Natural killer cell (primary cell): ENCODE data around the gene TFAP2A. TPM values are rescaled to one million over a fixed set of nuclear protein-coding genes. Genes with fewer than 3 reads are reported as not detected.

Source experiments
- ATAC-seq, 3 donors: fragments of 150-1000 bp in 2 of 3; fragments of 200-7000 bp in 1 of 3; cut with Tn5 transposase; 1 replicate in 1 of 3; 2 replicates in 2 of 3; pipeline ENCODE4 v1.10.0; 2021; ENCODE audit warnings: mild to moderate bottlenecking in 2 of 3, moderate library complexity in 2 of 3
- DNase-seq, 2 donors: peaks; one replicate each; pipeline versions ENCODE4 v3.0.0 to v3.0.0-alpha.2; 2013 to 2021; ENCODE audit warnings: mixed read lengths in 1 of 2
- H3K27ac ChIP-seq: one replicate; pipeline ENCODE4 v1.5.1; 2013; ENCODE audit warnings: mild to moderate bottlenecking, low read length
- H3K27me3 ChIP-seq: one replicate; pipeline ENCODE4 v1.6.1; 2013; ENCODE audit warnings: low read length; ENCODE audit not compliant: control insufficient read depth, insufficient read depth
- H3K36me3 ChIP-seq: one replicate; pipeline ENCODE4 v1.6.1; 2013; ENCODE audit warnings: low read length; ENCODE audit not compliant: control insufficient read depth, insufficient read depth
- H3K4me1 ChIP-seq: one replicate; pipeline ENCODE4 v1.6.1; 2013; ENCODE audit warnings: low read length; ENCODE audit not compliant: control insufficient read depth, insufficient read depth
- H3K4me3 ChIP-seq: one replicate; pipeline ENCODE4 v1.5.1; 2013; ENCODE audit warnings: low read length
- H3K9me3 ChIP-seq: one replicate; pipeline ENCODE4 v1.6.1; 2013; ENCODE audit warnings: low read length; ENCODE audit not compliant: control insufficient read depth, insufficient read depth
- H3K27ac Mint-ChIP-seq, 2 donors: one replicate each; pipeline ENCODE4 v1.8.0; 2022; ENCODE audit warnings: mild to moderate bottlenecking in 2 of 2, mixed read lengths in 2 of 2, moderate library complexity in 1 of 2
- H3K27me3 Mint-ChIP-seq, 2 donors: one replicate each; pipeline ENCODE4 v1.8.0; 2022; ENCODE audit warnings: low read depth in 2 of 2, mixed read lengths in 2 of 2
- H3K36me3 Mint-ChIP-seq: one replicate; pipeline ENCODE4 v1.8.0; 2022; ENCODE audit warnings: mixed read lengths
- H3K4me1 Mint-ChIP-seq, 2 donors: one replicate each; pipeline ENCODE4 v1.8.0; 2022; ENCODE audit warnings: mixed read lengths in 2 of 2
- H3K4me3 Mint-ChIP-seq: one replicate; pipeline ENCODE4 v1.8.0; 2022; ENCODE audit warnings: mild to moderate bottlenecking, moderate library complexity, mixed read lengths
- H3K9me3 Mint-ChIP-seq, 2 donors: one replicate each; pipeline ENCODE4 v1.8.0; 2022; ENCODE audit warnings: mixed read lengths in 2 of 2
- WGBS: methylation state at CpG from one replicate; pipeline ENCODE4 v1.1.7; 2013; ENCODE audit warnings: missing lambda C conversion rate; ENCODE audit not compliant: insufficient coverage; 5-methylcytosine and 5-hydroxymethylcytosine counted together
- intact Hi-C: fragments of 100-400 bp; cut with micrococcal nuclease; formaldehyde crosslinking; loops from one replicate; pipeline ENCODE4 v1.14.2; 2022
- total RNA-seq, 4 donors: library from RNA; stranded (reverse); fragments of 120-200 nt in 1 of 4; gene quantifications; one replicate each; pipeline versions ENCODE4 v1.2.3 to v1.2.4, GENCODE V29; 2013 to 2022
- TF ChIP-seq, protein P1 (sequence below): fragments of 200-600 bp; IDR thresholded peaks from one replicate; pipeline ENCODE4 v1.8.0; 2022; ENCODE audit warnings: antibody characterized with exemption

The TFAP2A gene
- not detected for total RNA-seq
- not detected for total RNA-seq (2013)

- Mint-ChIP-seq H3K4me1 (peaks cover 42 to 50% of the 10 kb centered on the region in 2 donors), H3K36me3 (peaks cover 22% of the 10 kb centered on the region), H3K27ac (peak within 1 kb of the TSS in 1 of 2 donors; percentile 78), H3K4me3 (peak within 1 kb of the TSS; percentile 86), H3K9me3 (peaks cover under 1 to 3% of the 10 kb centered on the region in 2 donors), H3K27me3 (peaks cover 73 to 74% of the 10 kb centered on the region in 2 donors)
- ATAC-seq (no peak), DNase-seq (no peak)
- Histone ChIP-seq H3K9me3 (peaks cover 57% of the 10 kb centered on the region), H3K27me3 (peaks cover 81% of the 10 kb centered on the region), H3K27ac (no peak within 1 kb of the TSS), H3K4me1 (peaks cover 43% of the 10 kb centered on the region), H3K4me3 (no peak within 1 kb of the TSS), H3K36me3 (no peaks in the 10 kb centered on the region)
- TF ChIP-seq, protein P1, sequence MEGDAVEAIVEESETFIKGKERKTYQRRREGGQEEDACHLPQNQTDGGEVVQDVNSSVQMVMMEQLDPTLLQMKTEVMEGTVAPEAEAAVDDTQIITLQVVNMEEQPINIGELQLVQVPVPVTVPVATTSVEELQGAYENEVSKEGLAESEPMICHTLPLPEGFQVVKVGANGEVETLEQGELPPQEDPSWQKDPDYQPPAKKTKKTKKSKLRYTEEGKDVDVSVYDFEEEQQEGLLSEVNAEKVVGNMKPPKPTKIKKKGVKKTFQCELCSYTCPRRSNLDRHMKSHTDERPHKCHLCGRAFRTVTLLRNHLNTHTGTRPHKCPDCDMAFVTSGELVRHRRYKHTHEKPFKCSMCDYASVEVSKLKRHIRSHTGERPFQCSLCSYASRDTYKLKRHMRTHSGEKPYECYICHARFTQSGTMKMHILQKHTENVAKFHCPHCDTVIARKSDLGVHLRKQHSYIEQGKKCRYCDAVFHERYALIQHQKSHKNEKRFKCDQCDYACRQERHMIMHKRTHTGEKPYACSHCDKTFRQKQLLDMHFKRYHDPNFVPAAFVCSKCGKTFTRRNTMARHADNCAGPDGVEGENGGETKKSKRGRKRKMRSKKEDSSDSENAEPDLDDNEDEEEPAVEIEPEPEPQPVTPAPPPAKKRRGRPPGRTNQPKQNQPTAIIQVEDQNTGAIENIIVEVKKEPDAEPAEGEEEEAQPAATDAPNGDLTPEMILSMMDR, result no peak
- WGBS, result 10% methylated on average over 55 of the region's 58 CpGs
- intact Hi-C loops, result no loop called here
Observed at GRCh38 chr6:10414756-10415616, at the start of gene TFAP2A. TFAP2A (minus strand) TSS chr6:10415074; CDS start chr6:10414991, 83 bp downstream.

DNA sequence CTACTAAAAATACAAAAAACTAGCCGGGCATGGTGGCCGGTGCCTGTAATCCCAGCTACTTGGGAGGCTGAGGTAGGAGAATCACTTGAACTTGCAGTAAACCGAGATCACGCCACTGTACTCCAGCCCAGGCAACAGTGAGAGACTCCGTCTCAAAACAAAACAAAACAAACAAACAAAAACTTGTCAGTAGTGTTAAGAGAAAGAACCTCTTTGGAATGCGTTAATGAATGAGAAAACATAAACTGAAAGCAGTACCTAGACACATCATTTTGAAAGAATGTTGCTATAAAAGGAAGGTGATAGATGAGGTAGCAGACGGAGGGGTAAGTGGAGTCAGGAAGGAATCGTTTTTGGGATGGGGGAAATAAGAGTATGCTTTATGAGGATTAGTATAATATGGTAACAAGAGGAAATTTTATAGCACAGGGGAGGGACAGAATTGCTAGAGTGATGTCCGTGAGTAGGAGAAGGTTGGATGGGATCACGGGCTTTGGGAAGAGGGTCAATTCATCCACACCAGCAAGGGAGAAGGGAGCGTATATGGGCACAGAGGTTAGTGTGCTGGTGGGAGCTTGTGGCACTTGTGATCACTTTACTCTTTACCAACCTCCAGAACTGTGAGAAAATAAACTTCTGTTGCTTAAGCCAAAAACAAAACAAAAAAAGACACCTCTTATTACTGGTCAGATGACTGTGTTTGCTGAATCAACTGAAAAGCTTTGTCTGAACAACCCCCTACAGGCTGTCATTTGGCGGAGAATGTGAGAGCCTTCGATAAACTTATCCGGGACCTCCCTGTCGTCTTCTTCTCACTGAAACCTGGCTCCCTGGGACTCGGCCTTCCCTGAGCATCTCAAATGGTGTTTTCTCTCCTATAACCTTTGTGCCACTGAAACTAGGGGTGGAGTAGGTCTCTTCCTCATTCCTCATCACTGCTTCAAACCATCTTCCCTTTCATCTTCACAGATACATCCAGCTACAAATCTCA is 48.9 kb upstream of the TFAP2A start:
- peaks cover 6 to 11% of the 10 kb centered on the region in 2 donors for H3K27me3 Mint-ChIP-seq
- 77% methylated on average over 11 of the region's 16 CpGs for WGBS
- H3K27ac ChIP-seq, result no peak overlapping the region

DNA sequence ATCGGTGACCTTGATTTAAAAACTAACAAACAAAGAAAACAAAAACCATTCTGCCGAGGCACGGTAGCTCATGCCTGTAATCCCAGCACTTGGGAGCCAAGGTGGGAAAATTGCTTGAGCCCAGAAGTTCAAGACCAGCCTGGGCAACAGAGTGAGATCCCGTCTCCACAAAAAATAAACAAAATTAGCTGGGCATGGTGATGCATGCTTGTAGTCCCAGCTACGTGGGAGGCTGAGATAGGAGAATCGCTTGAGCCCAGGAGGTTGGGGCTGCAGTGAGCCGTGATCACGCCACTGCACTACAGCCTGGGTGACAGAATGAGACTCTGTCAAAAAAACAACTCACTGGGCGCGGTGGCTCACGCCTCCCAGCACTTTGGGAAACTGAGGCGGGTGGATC is 48.2 kb upstream of the TFAP2A start:
- Histone ChIP-seq H3K36me3 (no peaks in the 10 kb centered on the region), H3K27ac (no peak overlapping the region), H3K27me3 (no peaks in the 10 kb centered on the region), H3K4me1 (no peaks in the 10 kb centered on the region), H3K4me3 (no peak overlapping the region), H3K9me3 (no peaks in the 10 kb centered on the region)
- peaks cover 9 to 13% of the 10 kb centered on the region in 2 donors for H3K27me3 Mint-ChIP-seq
- DNase-seq (no peak), ATAC-seq (no peak)
- 94% methylated on average over 11 of the region's 12 CpGs for WGBS
- no peaks in the 10 kb centered on the region for H3K4me1 Mint-ChIP-seq
- no peaks in the 10 kb centered on the region for H3K9me3 Mint-ChIP-seq
- H3K4me3 Mint-ChIP-seq, result no peak overlapping the region
- intact Hi-C loops, result no loop called here
- H3K27ac Mint-ChIP-seq, result no peak overlapping the region
- no peaks in the 10 kb centered on the region for H3K36me3 Mint-ChIP-seq
- TF ChIP-seq, protein P1, result no peak

More for the DNA sequence above, 48.9 kb upstream of the TFAP2A start:
- Histone ChIP-seq H3K4me3 (no peak overlapping the region), H3K9me3 (no peaks in the 10 kb centered on the region), H3K4me1 (no peaks in the 10 kb centered on the region), H3K36me3 (no peaks in the 10 kb centered on the region), H3K27me3 (no peaks in the 10 kb centered on the region)
- Mint-ChIP-seq H3K9me3 (no peaks in the 10 kb centered on the region), H3K4me3 (no peak overlapping the region), H3K4me1 (no peaks in the 10 kb centered on the region), H3K27ac (no peak overlapping the region), H3K36me3 (no peaks in the 10 kb centered on the region)
- ATAC-seq (no peak), DNase-seq (no peak)
- intact Hi-C loops, result no loop called here
- TF ChIP-seq, protein P1, result no peak
